ENCODE results near the gene WDR5B. TPM values are rescaled to one million over a fixed set of nuclear protein-coding genes. Genes with fewer than 3 reads are reported as not detected.

WDR5B gene
- total RNA-seq, 1 donor: 8.0 TPM

Small RNA genes lying within 50 kb of the gene (small RNA-seq; reads per million reads assigned to genes)
- gene AC083798.1: not detected

Other genes starting within 250 kb of the WDR5B start
- gene CASR, start 232.4 kb downstream of the WDR5B start, total RNA-seq (ENCODE audit: low replicate concordance): not detected in 2 replicates
- 2.5 and 15.2 TPM in 2 replicates for gene CSTA, start 90.8 kb downstream of the WDR5B start, total RNA-seq (ENCODE audit: low replicate concordance)
- gene MIX23, start 32.8 kb downstream of the WDR5B start, total RNA-seq (ENCODE audit: low replicate concordance): 8.2 and 27.0 TPM in 2 replicates
- gene FAM162A, start 31.9 kb downstream of the WDR5B start, total RNA-seq (ENCODE audit: low replicate concordance): 16.7 and 25.1 TPM in 2 replicates
- 31.6 and 47.3 TPM in 2 replicates for gene KPNA1, start 98.9 kb upstream of the WDR5B start, total RNA-seq (ENCODE audit: low replicate concordance)
- gene PARP9, start 148.2 kb upstream of the WDR5B start, total RNA-seq (ENCODE audit: low replicate concordance): 31.7 and 32.6 TPM in 2 replicates
- 33.5 and 39.6 TPM in 2 replicates for gene DTX3L, start 148.3 kb upstream of the WDR5B start, total RNA-seq (ENCODE audit: low replicate concordance)
- 0.72 and 0.82 TPM in 2 replicates for gene PARP15, start 161.6 kb upstream of the WDR5B start, total RNA-seq (ENCODE audit: low replicate concordance)

Measured in fibroblast of the aortic adventitia (primary cell).